ENCODE measurements around the gene SYDE1.

Gene SYDE1

GRCh38 chr19:15125232-15126067 lies 18.2 kb downstream of the SYDE1 start:
- peak; percentile 98 for DNase-seq (ENCODE audit: low spot score)

DNA sequence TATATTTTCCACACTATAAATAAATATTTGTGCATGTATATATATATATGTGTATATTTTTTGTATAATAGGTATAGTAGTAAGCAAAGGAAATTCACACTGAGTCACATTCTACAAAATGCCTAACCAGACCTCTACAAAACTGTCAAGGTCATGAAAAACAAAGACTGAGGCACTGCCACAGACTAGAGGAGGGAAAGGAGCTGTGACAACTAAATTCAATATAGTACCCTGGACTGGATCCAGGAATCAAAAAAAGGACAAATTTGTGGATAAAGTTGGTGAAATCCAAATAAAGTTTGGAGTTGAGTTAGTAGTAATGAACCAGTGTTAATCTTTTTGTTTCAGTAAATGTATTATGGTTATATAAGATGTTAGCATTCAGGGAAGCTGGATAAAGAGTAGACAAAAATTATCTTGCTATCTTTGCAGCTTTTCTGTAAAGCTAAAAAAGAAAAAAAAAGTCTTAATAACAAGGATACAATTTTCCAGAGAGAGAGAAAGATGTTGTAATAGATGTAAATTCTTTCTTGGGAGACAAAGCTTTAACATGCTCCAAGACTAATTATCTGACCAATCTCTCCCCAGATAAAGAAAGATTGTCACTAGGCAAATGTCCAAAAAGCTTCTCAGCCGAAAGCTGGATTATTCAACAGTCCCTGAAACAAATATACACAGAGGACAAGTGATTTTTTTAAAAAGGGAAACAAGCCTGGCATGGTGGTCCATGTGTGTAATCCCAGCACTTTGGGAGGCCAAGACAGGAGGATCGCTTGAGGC lies 19.1 kb downstream of the SYDE1 start:
- no peak for DNase-seq (ENCODE audit: low spot score)

DNA sequence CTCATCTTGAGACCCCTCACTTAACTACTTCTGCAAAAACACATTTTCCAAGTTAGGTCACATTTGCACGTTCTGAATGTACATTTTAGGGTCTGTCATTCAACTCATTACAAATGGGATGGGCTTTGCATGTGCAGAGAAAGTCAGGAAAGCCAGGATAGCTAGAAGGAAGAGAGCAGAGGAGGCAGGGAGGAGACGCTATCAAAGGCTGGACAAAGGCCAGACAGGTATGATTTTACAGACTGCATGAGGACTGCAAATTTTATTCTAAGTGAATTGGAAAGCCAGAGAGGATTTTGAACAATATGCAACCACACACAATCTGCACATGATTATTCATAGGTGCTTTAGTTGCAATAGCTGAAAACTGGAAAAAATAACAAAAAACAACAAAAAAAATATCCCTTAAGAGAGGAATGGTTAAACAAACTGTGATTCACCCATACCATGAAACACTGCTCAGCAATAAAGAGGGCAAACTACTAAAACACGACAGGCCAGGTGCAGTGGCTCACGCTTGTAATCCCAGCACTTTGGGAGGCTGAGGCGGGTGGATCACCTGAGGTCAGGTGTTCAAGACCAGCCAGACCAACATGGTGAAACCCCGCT lies 21.1 kb downstream of the SYDE1 start:
- no peak for DNase-seq (ENCODE audit: low spot score)

DNA sequence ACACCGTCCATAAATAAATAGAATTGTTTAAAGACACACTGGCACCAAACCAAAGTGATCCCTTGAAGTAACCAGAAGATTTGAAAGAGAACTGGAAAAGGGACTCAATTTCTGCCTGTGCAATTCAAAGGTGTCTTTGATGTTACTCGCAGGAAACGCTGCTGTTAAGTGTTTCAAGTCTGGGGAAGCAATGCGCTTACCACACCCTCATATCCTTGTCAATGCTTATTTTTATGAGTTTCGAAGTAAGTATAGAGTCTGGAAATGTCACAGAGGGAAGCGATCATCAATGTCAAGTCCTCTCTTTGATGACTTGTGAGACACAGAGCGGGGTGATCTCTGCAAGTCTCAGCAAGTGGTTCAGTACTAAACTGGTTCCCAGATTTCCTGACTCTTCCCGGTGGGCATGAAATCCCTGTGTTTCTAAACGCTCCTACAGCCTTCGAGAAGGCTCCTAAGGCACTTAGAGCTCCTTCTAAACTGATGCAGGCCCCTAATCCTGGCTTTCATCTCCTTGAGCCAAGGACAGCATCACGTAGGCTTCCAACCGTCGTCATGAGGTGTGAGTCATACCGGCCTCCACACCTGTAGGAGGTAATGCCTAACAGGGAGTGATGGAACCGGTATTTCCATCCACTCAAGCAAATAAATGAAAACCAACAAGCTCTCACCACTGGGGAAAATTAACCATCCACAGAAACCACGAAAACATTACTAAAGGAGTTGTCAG lies 22.8 kb downstream of the SYDE1 start:
- no peak for DNase-seq (ENCODE audit: low spot score)

- no peak for DNase-seq (ENCODE audit: low spot score)
These were observed 29.2 kb downstream of the SYDE1 start for GRCh38 chr19:15136234-15136954.

DNA sequence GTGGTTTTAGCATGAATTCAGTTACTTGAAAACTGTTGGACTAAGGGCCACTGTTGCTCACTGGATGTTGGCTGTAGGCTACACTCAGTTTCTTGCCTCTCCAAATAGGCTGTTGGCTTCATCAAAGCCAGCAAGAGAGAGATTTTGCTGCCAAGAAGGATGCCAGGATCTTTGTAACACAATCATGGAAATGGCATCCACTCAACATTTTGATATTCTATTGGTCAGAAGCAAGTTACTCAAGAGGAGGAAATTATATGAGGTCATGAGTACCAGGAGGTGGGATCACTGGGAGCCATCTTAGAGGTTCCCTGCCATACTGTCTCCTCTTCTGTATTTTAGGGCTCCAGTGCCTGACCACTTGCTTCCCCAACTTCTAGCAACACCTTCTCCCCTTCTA lies 30.6 kb downstream of the SYDE1 start:
- no peak for DNase-seq (ENCODE audit: low spot score)

DNA sequence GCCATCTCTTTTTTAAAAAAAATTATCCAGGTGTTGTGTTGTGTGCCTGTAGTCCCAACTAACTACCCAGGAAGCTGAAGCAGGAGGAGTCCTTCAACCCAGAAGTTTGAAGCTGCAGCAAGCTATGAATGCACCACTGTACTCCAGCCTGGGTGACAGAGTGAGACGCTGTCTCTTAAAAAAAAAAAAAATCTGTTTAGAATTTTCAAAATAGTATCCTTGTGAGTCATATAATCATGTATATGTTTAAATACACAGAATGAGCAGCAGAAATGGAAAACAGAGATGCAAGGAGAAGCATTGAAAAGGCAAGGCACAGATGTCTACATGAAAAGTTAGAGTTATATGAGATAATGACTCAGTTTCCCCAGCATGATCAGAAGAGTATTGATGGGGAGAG lies 31.2 kb downstream of the SYDE1 start:
- DNase-seq (ENCODE audit: low spot score), result no peak

- no peak for DNase-seq (ENCODE audit: low spot score)
These were observed 33.9 kb downstream of the SYDE1 start for GRCh38 chr19:15141143-15141542.

GRCh38 chr19:15142313-15142712 lies 35.1 kb downstream of the SYDE1 start:
- no peak for DNase-seq (ENCODE audit: low spot score)

- DNase-seq (ENCODE audit: low spot score), result no peak
These were observed 36.9 kb downstream of the SYDE1 start for GRCh38 chr19:15144046-15144646.

- DNase-seq (ENCODE audit: low spot score), result no peak
These were observed 39.9 kb downstream of the SYDE1 start for GRCh38 chr19:15147090-15147489.

GRCh38 chr19:15149737-15150136 lies 42.5 kb downstream of the SYDE1 start:
- no peak for DNase-seq (ENCODE audit: low spot score)

GRCh38 chr19:15154002-15154612 lies 46.9 kb downstream of the SYDE1 start:
- DNase-seq (ENCODE audit: low spot score), result no peak

DNA sequence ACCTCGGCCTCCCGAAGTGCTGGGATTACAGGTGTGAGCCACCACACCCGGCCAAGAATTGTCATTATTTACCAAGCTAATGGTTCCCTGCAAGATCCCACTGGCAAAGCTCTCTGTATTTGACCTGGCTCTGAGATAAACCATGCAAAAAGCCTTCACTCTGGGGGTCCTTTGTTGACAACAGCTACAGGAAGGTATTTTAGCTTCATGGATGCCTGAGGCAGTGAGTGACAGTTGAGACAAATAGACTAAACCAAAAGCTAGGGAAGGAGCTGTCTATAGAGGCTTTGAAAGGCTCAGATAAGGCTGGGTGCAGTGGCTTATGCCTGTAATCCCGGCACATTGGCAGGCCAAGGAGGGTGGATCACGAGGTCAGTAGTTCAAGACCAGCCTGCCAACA lies 48.1 kb downstream of the SYDE1 start:
- DNase-seq (ENCODE audit: low spot score), result no peak

GRCh38 chr19:15156391-15156790 lies 49.2 kb downstream of the SYDE1 start:
- DNase-seq (ENCODE audit: low spot score), result no peak

DNA sequence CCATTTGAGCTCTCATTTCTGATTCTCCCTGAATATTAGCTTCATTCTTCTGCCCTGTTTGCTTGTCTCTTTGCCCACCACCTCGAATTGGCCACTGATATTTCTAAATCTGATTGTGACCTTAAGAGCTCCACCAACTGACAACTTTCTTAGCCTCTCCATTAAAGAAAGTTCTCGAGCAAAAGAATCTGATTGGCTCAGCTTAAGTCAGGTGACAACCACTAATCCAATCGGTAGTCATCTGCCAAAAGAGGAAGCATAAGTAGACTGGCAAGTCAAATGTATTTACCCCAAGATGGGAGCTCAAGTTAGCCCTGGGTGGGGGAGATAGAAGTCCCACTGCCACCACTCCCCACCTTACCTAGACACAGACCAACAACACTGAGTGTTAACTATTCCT lies 52.0 kb downstream of the SYDE1 start:
- DNase-seq (ENCODE audit: low spot score), result no peak

DNA sequence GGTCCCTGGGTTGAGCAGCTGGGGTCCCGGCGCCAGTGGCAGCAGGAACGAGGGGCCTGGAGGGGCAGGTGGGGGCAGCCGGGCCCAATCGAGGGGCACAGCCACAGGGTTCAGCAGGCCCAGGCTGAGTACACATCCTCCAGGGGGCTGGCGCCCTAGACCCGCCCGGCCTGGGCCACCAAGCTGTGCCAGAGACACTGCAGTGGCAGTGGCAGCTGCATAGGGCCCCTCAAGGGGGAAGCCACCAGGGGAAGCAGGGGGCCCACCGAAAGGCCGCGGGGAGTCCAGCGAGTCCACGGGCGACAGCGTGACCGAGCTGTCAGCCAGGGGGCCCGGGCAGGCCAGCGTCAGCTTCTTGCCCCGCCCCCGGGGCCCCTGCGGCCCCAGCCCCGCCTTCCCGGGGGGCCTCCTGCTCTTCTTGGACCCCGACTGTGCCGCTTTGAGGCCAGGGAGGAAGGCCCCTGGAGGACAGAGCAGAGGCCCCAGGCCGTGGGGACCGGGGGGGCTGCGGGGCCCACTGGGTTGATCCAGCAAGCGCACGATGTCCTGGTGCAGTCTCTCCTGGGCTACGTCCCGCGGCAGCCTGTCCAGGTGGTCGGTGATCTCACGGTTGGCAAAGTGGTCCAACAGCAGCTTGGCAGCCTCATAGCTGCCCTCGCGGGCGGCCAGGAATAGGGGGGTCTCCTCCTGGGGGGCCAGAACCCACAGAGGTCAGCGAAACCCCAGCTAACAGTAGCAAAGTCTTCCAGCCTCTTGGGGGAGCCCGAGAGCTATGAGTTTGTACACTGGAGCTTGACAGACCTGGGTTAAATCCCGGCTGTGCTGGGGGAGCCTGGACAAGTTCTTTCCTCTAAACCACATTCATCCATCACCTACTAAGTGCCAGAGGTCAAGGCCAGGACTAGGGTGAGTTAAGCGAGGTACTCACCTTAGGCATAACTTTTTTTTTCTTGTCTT lies 54.1 kb downstream of the SYDE1 start:
- DNase-seq (ENCODE audit: low spot score), result no peak
